ENCODE data around the gene ZNF761.
"Not testable (repeated sequence)": the region's sequence is repeated elsewhere in the genome, so short reads cannot be mapped to it uniquely, and the experiment has no call there.

Gene ZNF761

GRCh38 chr19:53460131-53460721 is 28.4 kb downstream of the ZNF761 start:
- DNase-seq: not testable (repeated sequence)

DNA sequence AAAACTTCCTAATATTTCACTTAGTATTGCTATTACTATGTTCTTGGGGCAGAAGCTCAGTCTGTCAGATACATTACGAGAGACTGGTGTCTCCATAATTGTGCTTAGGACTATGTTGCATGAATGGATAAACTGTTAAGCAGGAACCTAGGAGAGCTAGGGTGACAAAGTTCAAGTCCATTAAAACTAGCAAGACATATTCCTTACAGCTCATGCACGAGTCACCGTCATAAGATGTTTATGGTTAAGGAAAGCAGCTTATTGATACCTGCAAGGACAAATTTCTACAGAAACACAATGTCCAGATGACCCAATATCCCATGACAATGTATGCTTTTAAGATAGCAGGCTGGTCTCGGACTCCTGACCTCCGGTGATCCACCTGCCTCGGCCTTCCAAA is 30.1 kb downstream of the ZNF761 start:
- no peak for DNase-seq

DNA sequence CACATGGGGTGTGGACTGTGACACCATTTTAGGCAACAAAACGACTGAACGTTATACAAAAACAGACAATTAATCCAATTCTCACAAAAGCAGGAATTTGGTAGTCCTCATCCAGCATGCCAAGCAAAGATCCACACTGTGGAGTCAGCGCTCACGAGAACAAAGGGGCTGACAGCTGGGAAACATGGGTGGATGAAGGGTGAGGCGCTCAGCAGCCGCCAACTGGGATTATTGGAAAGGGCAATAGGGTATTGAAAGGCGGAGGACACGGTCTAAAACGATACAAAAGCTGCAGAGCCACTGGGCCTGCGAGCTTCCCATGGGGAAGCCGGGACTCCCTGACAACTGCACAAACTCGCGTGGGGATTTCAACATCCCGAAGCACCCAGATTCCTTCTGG is 31.1 kb downstream of the ZNF761 start:
- DNase-seq: no peak

- peak; percentile 1 to 4 for DNase-seq
Measured at GRCh38 chr19:53463263-53463662, 31.5 kb downstream of the ZNF761 start.

- no peak for DNase-seq
Measured at GRCh38 chr19:53466726-53467484, 35.1 kb downstream of the ZNF761 start.

- peak; percentile 93 to 96 for DNase-seq
Measured at GRCh38 chr19:53467485-53468262, 35.9 kb downstream of the ZNF761 start, which contains the start of gene ZNF813. Gene ZNF813 (plus strand): TSS chr19:53467733. CDS start chr19:53483823, 16,090 bp downstream.

DNA sequence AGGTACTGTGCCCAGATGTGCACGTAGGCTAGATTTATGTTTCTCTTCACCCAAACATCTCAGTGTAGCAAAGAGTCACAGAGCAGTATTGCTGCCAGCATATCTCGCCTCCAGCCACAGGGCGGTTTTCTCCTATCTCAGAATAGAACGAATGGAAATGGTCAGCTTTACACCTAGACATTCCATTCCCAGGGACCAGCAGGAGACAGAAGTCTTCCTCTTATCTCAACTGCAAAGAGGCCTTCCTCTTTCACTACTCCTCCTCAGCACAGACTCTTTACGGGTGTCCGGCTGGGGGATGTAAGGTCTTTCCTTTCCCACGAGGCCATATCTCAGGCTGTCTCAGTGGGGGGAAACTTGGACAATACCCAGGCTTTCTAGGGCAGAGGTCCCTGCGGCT is 36.8 kb downstream of the ZNF761 start:
- DNase-seq: not testable (repeated sequence)

DNA sequence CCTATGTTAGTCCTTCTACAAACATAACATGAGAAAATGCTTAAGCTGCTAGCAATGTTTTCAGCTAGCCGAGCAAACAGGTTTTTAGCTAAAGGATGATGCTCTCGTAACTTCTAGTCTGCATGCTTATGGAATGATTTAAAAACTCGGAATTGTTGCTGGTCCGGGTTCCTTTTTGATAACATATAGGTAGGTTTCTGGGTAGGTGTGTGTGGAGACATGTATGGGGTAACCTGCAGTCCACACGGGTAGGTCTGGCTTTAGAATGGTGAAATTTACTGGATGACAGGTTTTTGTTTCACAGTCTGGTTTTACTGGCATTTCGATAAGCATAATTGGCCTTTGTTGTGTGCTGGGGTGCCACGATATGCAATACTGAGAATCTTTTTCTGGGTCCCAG is 40.1 kb downstream of the ZNF761 start:
- DNase-seq: no peak

- not testable (repeated sequence) for DNase-seq
Measured at GRCh38 chr19:53474832-53475231, 43.0 kb downstream of the ZNF761 start.

DNA sequence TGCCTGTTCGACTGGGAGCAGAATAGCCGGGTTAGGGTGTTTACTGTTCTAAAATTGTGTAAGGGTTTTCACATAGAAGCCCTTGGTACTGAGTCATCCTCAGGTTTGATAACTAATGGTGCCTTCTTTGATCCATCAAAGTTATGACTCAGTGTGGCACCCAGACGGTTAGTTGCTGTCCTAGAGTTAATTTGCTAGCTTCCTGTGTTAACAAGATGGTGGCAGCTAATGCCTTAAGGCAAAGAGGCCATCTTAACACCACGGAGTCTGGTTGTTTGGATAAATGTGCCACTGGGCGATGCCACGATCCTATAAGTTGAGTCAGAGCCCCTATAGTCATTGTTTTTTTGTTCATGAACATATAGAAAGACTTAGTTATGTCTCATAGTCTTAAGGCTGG is 43.7 kb downstream of the ZNF761 start:
- not testable (repeated sequence) for DNase-seq

DNA sequence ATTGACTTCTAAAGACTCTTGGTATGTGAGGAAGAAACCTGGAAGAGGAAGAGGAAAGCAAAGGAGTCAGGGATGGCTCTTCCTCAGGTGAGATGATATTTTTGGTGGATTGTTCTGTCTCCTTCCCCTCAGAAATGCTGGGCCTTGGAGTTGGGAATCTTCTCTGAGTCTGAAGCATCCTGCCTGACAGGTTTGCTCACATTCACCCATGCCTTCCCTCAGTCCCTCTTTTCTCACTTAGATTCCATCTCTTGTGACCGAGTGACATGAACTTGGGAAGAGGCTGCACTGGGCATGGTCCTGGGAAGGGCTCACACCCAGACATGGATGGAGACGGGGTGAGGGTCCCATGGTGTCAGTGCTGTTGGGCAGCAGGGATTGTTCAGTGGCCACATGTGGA is 52.0 kb downstream of the ZNF761 start:
- not testable (repeated sequence) for DNase-seq

- no peak for DNase-seq
Measured at GRCh38 chr19:53485046-53486004, 53.5 kb downstream of the ZNF761 start.

GRCh38 chr19:53492153-53492552 is 60.4 kb downstream of the ZNF761 start:
- DNase-seq: no peak

GRCh38 chr19:53497311-53498023 is 65.7 kb downstream of the ZNF761 start:
- DNase-seq: not testable (repeated sequence)

DNA sequence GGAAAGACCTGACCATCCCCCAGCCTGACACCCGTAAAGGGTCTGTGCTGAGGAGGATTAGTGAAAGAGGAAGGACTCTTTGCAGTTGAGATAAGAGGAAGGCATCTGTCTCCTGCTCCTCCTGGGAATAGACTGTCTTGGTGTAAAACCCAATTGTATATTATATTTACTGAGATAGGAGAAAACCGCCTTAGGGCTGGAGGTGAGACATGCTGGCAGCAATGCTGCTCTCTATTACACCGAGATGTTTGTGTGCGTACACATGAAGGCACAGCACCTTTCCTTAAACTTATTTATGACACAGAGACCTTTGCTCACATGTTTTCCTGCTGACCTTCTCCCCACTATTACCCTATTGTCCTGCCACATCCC is 66.2 kb downstream of the ZNF761 start:
- not testable (repeated sequence) for DNase-seq

DNA sequence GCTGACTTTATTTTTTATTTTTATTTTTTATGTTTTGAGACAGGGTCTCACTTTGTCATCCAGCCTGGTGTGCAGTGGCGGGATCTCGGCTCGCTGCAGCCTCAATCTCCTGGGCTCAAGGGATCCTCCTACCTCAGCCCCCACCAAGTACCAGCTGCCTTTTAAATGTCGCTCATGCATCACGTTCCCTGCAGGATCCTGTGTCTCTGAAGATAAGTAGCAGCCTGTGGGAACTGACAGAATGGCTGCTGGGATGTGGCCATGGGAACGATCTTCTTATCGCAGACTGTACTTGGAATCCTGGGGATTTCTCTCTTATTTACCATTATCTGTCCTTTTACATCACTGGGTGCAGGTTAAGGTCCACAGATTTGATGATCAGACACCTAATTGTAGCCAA is 71.4 kb downstream of the ZNF761 start:
- DNase-seq: not testable (repeated sequence)

DNA sequence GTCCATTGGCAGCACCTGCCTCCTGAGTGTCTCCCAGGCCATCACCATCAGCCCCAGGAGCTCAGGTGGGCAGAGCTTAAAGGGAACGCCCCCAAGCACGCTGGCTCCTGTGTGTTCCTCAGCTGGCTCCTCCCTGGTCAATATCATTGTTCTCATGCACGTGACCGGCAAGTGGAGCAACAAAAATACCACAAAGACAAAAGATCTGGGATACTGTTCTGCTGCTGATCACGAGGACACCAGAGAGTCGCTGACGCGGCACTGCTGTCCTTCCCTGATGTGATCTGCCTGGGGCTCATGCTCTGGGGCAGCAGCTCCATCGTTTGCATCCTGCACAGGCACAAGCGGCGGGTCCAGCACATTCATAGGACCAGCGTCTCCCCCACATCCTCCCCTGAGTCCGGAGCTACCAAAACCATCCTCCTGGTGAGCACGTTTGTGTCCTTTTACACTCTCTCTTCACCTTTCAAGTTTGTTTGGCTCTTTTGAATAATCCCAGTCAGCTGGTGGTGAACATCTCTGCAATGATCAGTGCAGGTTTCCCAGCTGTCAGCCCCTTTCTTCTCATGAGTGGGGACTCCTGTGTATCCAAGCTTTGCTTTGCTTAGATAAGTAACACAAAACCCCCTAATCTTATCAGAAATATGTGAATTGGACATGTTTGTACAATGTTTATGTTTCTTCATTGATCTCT is 72.0 kb downstream of the ZNF761 start:
- DNase-seq: not testable (repeated sequence)

- not testable (repeated sequence) for DNase-seq
Measured at GRCh38 chr19:53504365-53504703, 72.5 kb downstream of the ZNF761 start.

DNA sequence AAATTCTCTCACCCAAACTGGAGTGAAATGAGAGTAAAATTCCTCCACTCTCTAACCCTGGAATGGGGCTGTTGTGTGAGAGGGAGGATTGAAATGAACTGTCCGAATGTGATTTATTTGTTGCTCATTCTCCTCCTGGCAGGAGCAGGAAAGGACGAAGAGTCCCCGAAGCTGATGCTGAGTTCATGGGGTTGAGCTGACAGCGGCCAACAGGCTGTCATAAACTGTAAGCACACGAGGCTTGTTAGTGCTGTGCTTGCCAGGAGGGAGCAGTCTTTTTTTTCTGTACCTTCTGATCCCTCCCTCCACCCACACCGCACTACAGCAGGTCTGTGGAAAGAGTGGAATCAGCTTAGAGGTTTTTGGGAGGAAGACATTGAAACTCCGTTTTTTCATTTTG is 73.1 kb downstream of the ZNF761 start:
- DNase-seq: no peak

GRCh38 chr19:53506728-53507127 is 74.9 kb downstream of the ZNF761 start:
- no peak for DNase-seq
